Gastrocnemius medialis (tissue), 4 donors: Measurements from ENCODE around the gene AUTS2.

Experiments
- POLR2A ChIP-seq, 2 donors: fragments of 450-650 bp; IDR thresholded peaks; one replicate each; pipeline ENCODE4 v1.6.1; 2017; ENCODE audit warnings: antibody characterized with exemption in 2 of 2, mild to moderate bottlenecking in 2 of 2, moderate library complexity in 2 of 2
- TF ChIP-seq, protein P1 (sequence below), 5 experiments: fragments of 450-650 bp in 3 of 5; fragments of 200-600 bp in 2 of 5; sonication (generic) in 2 of 5; IDR thresholded peaks in 4 of 5; conservative IDR thresholded peaks in 1 of 5; 1 replicate in 4 of 5; 2 replicates in 1 of 5; pipeline ENCODE4 v1.5.1; 2016 to 2019; ENCODE audit warnings: antibody characterized with exemption in 5 of 5, mild to moderate bottlenecking in 3 of 5, moderate library complexity in 3 of 5

DNA sequence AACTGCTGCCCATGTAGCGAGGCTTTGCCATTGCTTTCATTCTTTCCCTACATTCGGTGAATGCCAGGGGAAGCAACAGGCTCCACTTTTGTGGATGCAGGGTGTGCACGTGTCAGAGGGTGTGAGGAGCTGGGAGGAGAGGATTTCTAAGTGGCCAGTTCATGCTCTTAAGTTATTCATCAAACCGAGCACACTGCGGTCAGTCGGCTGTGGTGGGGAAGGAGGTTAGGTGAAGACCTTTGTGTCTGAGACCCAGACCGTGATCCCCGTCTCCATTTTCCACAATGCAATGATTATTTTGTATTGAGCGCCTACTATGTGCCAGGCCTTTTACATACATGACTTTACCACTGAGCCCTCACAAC, 1095.0 kb downstream of the AUTS2 start:
- TF ChIP-seq, protein P1, sequence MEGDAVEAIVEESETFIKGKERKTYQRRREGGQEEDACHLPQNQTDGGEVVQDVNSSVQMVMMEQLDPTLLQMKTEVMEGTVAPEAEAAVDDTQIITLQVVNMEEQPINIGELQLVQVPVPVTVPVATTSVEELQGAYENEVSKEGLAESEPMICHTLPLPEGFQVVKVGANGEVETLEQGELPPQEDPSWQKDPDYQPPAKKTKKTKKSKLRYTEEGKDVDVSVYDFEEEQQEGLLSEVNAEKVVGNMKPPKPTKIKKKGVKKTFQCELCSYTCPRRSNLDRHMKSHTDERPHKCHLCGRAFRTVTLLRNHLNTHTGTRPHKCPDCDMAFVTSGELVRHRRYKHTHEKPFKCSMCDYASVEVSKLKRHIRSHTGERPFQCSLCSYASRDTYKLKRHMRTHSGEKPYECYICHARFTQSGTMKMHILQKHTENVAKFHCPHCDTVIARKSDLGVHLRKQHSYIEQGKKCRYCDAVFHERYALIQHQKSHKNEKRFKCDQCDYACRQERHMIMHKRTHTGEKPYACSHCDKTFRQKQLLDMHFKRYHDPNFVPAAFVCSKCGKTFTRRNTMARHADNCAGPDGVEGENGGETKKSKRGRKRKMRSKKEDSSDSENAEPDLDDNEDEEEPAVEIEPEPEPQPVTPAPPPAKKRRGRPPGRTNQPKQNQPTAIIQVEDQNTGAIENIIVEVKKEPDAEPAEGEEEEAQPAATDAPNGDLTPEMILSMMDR (IDR thresholded peaks at IDR 0.05 in 4 of 5, conservative IDR thresholded peaks at IDR 0.05 in 1 of 5), result no peak
- TF ChIP-seq POLR2A (IDR thresholded peaks at IDR 0.05), result no peak
